GM21825 (cell line): Measurements from ENCODE around the gene UTP3.
A peak's percentile ranks its signal among the peaks of the same experiment; 100 is the strongest.
"Not testable (repeated sequence)": the region's sequence is repeated elsewhere in the genome, so short reads cannot be mapped to it uniquely, and the experiment has no call there.

Source experiments
- ATAC-seq: cut with Tn5 transposase; IDR thresholded peaks from one replicate; pipeline ENCODE4 v1.9.1; 2021; ENCODE audit warnings: mild to moderate bottlenecking, moderate library complexity; ENCODE audit not compliant: unreplicated experiment

UTP3 gene

GRCh38 chr4:70713453-70714078, 25.2 kb downstream of the UTP3 start:
- ATAC-seq: peak; percentile 40

GRCh38 chr4:70714079-70714887, 26.0 kb downstream of the UTP3 start:
- peak; percentile 41 for ATAC-seq

GRCh38 chr4:70715097-70715496, 26.8 kb downstream of the UTP3 start:
- ATAC-seq: peak; percentile 19

GRCh38 chr4:70718811-70719604, 30.7 kb downstream of the UTP3 start:
- no peak for ATAC-seq

GRCh38 chr4:70721747-70722146, 33.4 kb downstream of the UTP3 start, which contains the start of gene RUFY3:
Gene RUFY3 (plus strand): TSS chr4:70721964. CDS start chr4:70722574, 610 bp downstream.
- ATAC-seq: no peak

GRCh38 chr4:70722199-70722791, 34.0 kb downstream of the UTP3 start:
- no peak for ATAC-seq

GRCh38 chr4:70724463-70724862, 36.1 kb downstream of the UTP3 start:
- ATAC-seq: no peak

GRCh38 chr4:70725633-70726032, 37.3 kb downstream of the UTP3 start:
- no peak for ATAC-seq

GRCh38 chr4:70726515-70726914, 38.2 kb downstream of the UTP3 start:
- ATAC-seq: not testable (repeated sequence)

GRCh38 chr4:70728091-70728490, 39.8 kb downstream of the UTP3 start:
- ATAC-seq: no peak

GRCh38 chr4:70732878-70733277, 44.5 kb downstream of the UTP3 start:
- not testable (repeated sequence) for ATAC-seq

- ATAC-seq: peak; percentile 89
Measured at GRCh38 chr4:70734168-70734954, 46.0 kb downstream of the UTP3 start.

GRCh38 chr4:70734971-70735370, 46.6 kb downstream of the UTP3 start:
- ATAC-seq: no peak

- ATAC-seq: not testable (repeated sequence)
Measured at GRCh38 chr4:70735915-70736314, 47.6 kb downstream of the UTP3 start.

GRCh38 chr4:70737006-70737405, 48.7 kb downstream of the UTP3 start:
- ATAC-seq: no peak

- no peak for ATAC-seq
Measured at GRCh38 chr4:70737409-70737808, 49.1 kb downstream of the UTP3 start.

GRCh38 chr4:70739496-70740337, 51.4 kb downstream of the UTP3 start:
- no peak for ATAC-seq
